Activated B cell treated with CpG ODN at 0.5 μM for 24 hours (primary cell): ENCODE results near the gene NIPAL3. TPM values are rescaled to one million over a fixed set of nuclear protein-coding genes. Genes with fewer than 3 reads are reported as not detected.

ENCODE experiments used
- ATAC-seq: fragments of 200-7000 bp; cut with Tn5 transposase; one replicate; pipeline ENCODE4 v1.10.0; 2021; ENCODE audit warnings: low read depth, mild to moderate bottlenecking, moderate library complexity
- CTCF ChIA-PET: fragments of 350-600 bp; sonication (Branson Sonifier 250); formaldehyde crosslinking; loops from one replicate; lab custom pipeline; 2021; ENCODE audit warnings: antibody characterized with exemption; lab: Charles Lee
- POLR2A ChIA-PET: fragments of 350-600 bp; sonication (Branson Sonifier 250); formaldehyde crosslinking; loops from one replicate; lab custom pipeline; 2021; ENCODE audit warnings: antibody characterized with exemption; lab: Charles Lee
- DNase-seq: peaks from one replicate; pipeline ENCODE4 v3.0.0; 2022
- H3K27ac Mint-ChIP-seq: one replicate; pipeline ENCODE4 v1.8.0; 2020; ENCODE audit warnings: mixed read lengths
- H3K27me3 Mint-ChIP-seq: one replicate; pipeline ENCODE4 v1.8.0; 2021; ENCODE audit warnings: mixed read lengths
- H3K36me3 Mint-ChIP-seq: one replicate; pipeline ENCODE4 v1.8.0; 2021; ENCODE audit warnings: low read depth, mixed read lengths
- H3K4me1 Mint-ChIP-seq: one replicate; pipeline ENCODE4 v1.8.0; 2021; ENCODE audit warnings: mixed read lengths
- H3K4me3 Mint-ChIP-seq: one replicate; pipeline ENCODE4 v1.8.0; 2020; ENCODE audit warnings: mild to moderate bottlenecking, mixed read lengths
- H3K9me3 Mint-ChIP-seq: one replicate; pipeline ENCODE4 v1.8.0; 2020; ENCODE audit warnings: mixed read lengths
- intact Hi-C: fragments of 100-400 bp; cut with micrococcal nuclease; formaldehyde crosslinking; loops from one replicate; pipeline ENCODE4 v1.15.1; 2024
- total RNA-seq: library from RNA; stranded (reverse); gene quantifications from 2 replicates; pipeline ENCODE4 v1.2.3, GENCODE V29; 2022
- TF ChIP-seq, protein P1 (sequence below): fragments of 200-600 bp; IDR thresholded peaks from one replicate; pipeline ENCODE4 v1.8.0; 2022; ENCODE audit warnings: antibody characterized with exemption, mild to moderate bottlenecking

NIPAL3 gene
- total RNA-seq, 1 donor from 2014 or later = 23.2 TPM

DNA sequence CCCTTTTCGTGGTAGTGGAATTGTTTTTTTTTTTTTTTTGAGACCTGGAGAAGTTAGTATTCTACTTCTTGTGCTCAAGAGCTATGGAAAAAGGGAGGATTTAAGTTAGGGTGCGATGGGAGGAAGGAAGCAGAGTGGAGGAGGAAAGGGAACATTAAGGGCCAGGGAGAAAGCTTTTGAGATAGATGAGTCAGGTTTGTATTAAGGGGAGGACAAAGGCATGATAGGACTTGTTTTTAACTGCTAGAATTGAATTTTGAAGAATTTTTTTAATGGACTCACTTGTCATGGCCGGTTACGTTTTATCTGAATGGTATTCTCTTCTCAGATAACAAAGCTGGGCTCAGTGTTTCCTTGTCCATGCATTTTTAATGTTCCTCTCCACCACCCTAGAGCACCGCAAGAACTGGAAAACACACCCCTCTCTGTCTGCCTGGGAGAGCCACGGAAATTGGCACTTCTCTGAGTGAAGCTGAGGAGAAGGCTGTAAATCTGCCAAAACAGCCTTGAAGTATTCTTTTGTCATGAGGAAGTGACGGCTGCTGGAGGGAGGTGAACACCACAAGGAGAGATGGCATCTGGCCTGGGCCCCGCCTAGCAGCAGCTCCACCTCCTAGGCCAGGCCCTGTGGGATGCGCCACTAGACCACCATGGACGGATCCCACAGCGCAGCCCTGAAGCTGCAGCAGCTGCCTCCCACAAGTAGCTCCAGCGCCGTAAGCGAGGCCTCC lies 3.5 kb downstream of the NIPAL3 start:
- peaks cover 60% of the 10 kb centered on the region for H3K36me3 Mint-ChIP-seq
- ChIA-PET POLR2A (interaction anchor here (0.6 to 1.3 kb wide), 3 partner anchors 72 to 509 kb away, joined by 3 read pairs; no protein-coding TSS in a partner anchor), CTCF (interaction anchor here (1.0 to 5.9 kb wide), 2 partner anchors 28 to 169 kb away, joined by 3 to 74 read pairs; no protein-coding TSS in a partner anchor)
- no peak overlapping the region for H3K4me3 Mint-ChIP-seq
- no peaks in the 10 kb centered on the region for H3K27me3 Mint-ChIP-seq
- no peak overlapping the region for H3K27ac Mint-ChIP-seq
- DNase-seq (no peak), ATAC-seq (no peak)
- no peaks in the 10 kb centered on the region for H3K9me3 Mint-ChIP-seq
- TF ChIP-seq, protein P1, sequence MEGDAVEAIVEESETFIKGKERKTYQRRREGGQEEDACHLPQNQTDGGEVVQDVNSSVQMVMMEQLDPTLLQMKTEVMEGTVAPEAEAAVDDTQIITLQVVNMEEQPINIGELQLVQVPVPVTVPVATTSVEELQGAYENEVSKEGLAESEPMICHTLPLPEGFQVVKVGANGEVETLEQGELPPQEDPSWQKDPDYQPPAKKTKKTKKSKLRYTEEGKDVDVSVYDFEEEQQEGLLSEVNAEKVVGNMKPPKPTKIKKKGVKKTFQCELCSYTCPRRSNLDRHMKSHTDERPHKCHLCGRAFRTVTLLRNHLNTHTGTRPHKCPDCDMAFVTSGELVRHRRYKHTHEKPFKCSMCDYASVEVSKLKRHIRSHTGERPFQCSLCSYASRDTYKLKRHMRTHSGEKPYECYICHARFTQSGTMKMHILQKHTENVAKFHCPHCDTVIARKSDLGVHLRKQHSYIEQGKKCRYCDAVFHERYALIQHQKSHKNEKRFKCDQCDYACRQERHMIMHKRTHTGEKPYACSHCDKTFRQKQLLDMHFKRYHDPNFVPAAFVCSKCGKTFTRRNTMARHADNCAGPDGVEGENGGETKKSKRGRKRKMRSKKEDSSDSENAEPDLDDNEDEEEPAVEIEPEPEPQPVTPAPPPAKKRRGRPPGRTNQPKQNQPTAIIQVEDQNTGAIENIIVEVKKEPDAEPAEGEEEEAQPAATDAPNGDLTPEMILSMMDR = no peak
- H3K4me1 Mint-ChIP-seq = peaks cover 38% of the 10 kb centered on the region
- intact Hi-C loops = loop anchor here (5.0 to 10.0 kb wide), 4 partner anchors 63 to 1074 kb away; partner anchors contain the start of genes CLIC4, HNRNPR and RSRP1

DNA sequence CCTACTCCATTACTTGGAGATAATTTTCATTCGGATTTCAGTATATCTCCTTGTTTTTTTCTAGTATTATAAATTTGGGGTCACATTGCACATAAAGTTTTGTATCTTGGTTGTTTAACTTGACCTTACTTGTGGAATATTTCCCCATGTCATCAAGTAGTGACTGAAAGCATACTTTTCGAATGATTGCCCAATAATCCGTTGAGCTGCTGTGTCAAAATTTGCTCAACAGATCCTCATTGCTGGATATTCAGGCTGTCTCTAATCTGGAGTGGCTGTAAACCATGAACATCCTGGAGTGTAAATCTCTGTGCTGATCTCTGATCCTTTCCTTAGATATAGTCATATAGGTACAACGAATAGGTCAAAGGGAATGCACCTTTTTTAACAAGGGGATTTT lies 4.9 kb downstream of the NIPAL3 start:
- intact Hi-C loops = no loop called here
- Mint-ChIP-seq H3K9me3 (no peaks in the 10 kb centered on the region), H3K27ac (no peak overlapping the region), H3K36me3 (peaks cover 69% of the 10 kb centered on the region), H3K27me3 (no peaks in the 10 kb centered on the region), H3K4me1 (peaks cover 27% of the 10 kb centered on the region), H3K4me3 (no peak overlapping the region)
- TF ChIP-seq, protein P1 = no peak
- ChIA-PET POLR2A (no interaction called here), CTCF (interaction anchor here (1.2 kb wide), 1 partner anchor 222 kb away, joined by 4 read pairs; no protein-coding TSS in a partner anchor)
- ATAC-seq (no peak), DNase-seq (no peak)

DNA sequence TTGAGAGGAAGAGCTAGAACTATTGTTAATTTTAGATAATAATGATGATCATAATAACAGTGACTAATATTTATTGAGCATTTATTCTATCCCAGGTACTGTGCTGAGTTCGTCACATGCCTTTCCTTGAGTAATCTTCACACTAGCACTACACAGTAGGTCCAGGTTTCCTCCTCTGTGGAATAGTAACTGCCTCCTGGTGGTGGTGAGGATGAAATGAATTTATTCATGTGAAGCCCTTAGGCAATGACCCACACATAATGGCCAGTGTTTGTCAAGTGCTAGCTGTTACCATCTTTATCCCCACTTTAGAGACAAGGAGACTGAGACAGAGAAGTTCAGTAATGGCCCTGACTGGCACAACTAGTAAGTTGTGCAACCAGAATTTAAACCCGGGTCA lies 5.9 kb downstream of the NIPAL3 start:
- no peaks in the 10 kb centered on the region for H3K9me3 Mint-ChIP-seq
- POLR2A ChIA-PET = no interaction called here
- no peak overlapping the region for H3K27ac Mint-ChIP-seq
- intact Hi-C loops = no loop called here
- CTCF ChIA-PET = interaction anchor here (0.6 to 1.2 kb wide), 2 partner anchors 223 to 307 kb away, joined by 3 to 4 read pairs; no protein-coding TSS in a partner anchor
- H3K27me3 Mint-ChIP-seq = no peaks in the 10 kb centered on the region
- TF ChIP-seq, protein P1 = no peak
- DNase-seq (no peak), ATAC-seq (no peak)
- no peak overlapping the region for H3K4me3 Mint-ChIP-seq
- H3K36me3 Mint-ChIP-seq = peaks cover 71% of the 10 kb centered on the region
- H3K4me1 Mint-ChIP-seq = peaks cover 18% of the 10 kb centered on the region

DNA sequence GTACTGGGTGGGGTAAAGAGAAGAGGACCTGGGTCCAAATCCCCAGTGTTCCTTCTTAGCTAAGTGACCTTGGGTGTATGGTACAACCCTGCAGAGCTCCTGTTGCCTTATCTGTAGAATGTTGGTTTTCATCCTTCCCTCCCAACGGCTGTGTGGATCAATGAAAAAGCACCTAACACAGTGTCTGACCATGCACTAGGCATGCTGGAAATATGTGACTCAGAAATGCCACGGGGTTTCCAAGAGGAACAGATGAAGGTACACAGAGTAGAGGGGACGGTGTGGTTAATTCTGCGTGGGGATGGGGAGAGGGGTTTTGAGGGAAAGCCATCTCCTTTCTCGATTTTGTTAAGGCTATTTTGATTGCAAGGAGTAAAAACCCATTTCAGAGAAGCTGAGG lies 8.6 kb downstream of the NIPAL3 start:
- ATAC-seq (no peak), DNase-seq (no peak)
- Mint-ChIP-seq H3K4me3 (no peak overlapping the region), H3K4me1 (peaks cover 2% of the 10 kb centered on the region), H3K36me3 (peaks cover 81% of the 10 kb centered on the region), H3K9me3 (no peaks in the 10 kb centered on the region), H3K27ac (no peak overlapping the region), H3K27me3 (no peaks in the 10 kb centered on the region)
- intact Hi-C loops = no loop called here
- ChIA-PET POLR2A (interaction anchor here (0.5 to 0.6 kb wide), 2 partner anchors 58 to 702 kb away, joined by 6 read pairs; no protein-coding TSS in a partner anchor), CTCF (interaction anchor here (1.9 to 2.3 kb wide), 3 partner anchors 9 to 163 kb away, joined by 5 to 7 read pairs (median 7); partner anchors contain the start of gene NIPAL3)
- TF ChIP-seq, protein P1 = no peak

DNA sequence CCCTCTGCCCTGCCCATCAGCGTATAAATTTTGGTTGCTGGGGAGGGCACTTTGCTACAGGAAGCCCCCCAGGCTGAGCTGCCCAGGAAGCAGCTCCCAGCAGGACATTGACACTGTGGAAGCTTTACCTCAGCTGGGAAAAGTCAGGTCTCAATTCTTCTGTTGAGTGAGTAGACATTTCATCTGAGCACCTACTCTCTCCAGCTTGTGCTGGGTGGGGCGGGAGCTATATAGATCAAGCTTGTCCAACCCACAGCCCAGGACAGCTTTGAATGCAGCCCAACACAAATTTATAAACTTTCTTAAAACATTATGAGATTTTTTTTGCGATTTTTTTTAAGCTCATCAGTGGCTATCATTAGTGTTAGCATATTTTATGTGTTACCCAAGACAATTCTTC lies 9.4 kb downstream of the NIPAL3 start:
- Mint-ChIP-seq H3K27me3 (no peaks in the 10 kb centered on the region), H3K4me1 (peaks cover 4% of the 10 kb centered on the region)

More for the DNA sequence above, 9.4 kb downstream of the NIPAL3 start:
- intact Hi-C loops = no loop called here
- ATAC-seq (no peak), DNase-seq (no peak)
- TF ChIP-seq, protein P1 = no peak
- ChIA-PET POLR2A (interaction anchor here (0.5 kb wide), 1 partner anchor 57 kb away, joined by 6 read pairs; no protein-coding TSS in a partner anchor), CTCF (interaction anchor here (1.9 to 2.3 kb wide), 3 partner anchors 10 to 162 kb away, joined by 5 to 7 read pairs (median 7); partner anchors contain the start of gene NIPAL3)
- no peak overlapping the region for H3K27ac Mint-ChIP-seq
- no peaks in the 10 kb centered on the region for H3K9me3 Mint-ChIP-seq
- no peak overlapping the region for H3K4me3 Mint-ChIP-seq
- peaks cover 73% of the 10 kb centered on the region for H3K36me3 Mint-ChIP-seq
